Measurements from ENCODE around the gene FANCI.

GRCh38 chr15:89341316-89342005 is 97.7 kb downstream of the FANCI start:
- TF ChIP-seq CTCF (IDR thresholded peaks at IDR 0.05) (no peak), POLR2AphosphoS5 (IDR thresholded peaks at IDR 0.05) (no peak)

Data from sigmoid colon (tissue), 4 donors.